ENCODE results near the gene C1QTNF9B.

C1QTNF9B gene

GRCh38 chr13:23848019-23848418 is 49.3 kb downstream of the C1QTNF9B start:
- Histone ChIP-seq H3K27me3 (ENCODE audit: insufficient read depth, poor library complexity, severe bottlenecking) (no peaks in the 10 kb centered on the region), H3K27ac (replicated peaks) (no peak overlapping the region), H3K4me3 (replicated peaks; ENCODE audit: insufficient read depth, low read length) (no peak overlapping the region)
- DNase-seq (ENCODE audit: low read depth in 1 of 2, low spot score in 1 of 2) = no peak
- no peak for TF ChIP-seq SPI1 (IDR thresholded peaks at IDR 0.05; ENCODE audit: borderline replicate concordance, low read depth)
- TF ChIP-seq REST (IDR thresholded peaks at IDR 0.05; ENCODE audit: insufficient replicate concordance, low read depth) = no peak
- TF ChIP-seq CTCF (IDR thresholded peaks at IDR 0.05; ENCODE audit: insufficient read depth, low read length) = no peak
- TF ChIP-seq POLR2AphosphoS5 (IDR thresholded peaks at IDR 0.05; ENCODE audit: low read depth) = no peak
- TF ChIP-seq GABPA (IDR thresholded peaks at IDR 0.05; ENCODE audit: low read depth) = no peak

GRCh38 chr13:23847497-23847896 is 49.8 kb downstream of the C1QTNF9B start:
- DNase-seq (ENCODE audit: low read depth in 1 of 2, low spot score in 1 of 2) = no peak
- TF ChIP-seq POLR2AphosphoS5 (IDR thresholded peaks at IDR 0.05; ENCODE audit: low read depth) (no peak), CTCF (IDR thresholded peaks at IDR 0.05; ENCODE audit: insufficient read depth, low read length) (no peak), REST (IDR thresholded peaks at IDR 0.05; ENCODE audit: insufficient replicate concordance, low read depth) (no peak), GABPA (IDR thresholded peaks at IDR 0.05; ENCODE audit: low read depth) (no peak), SPI1 (IDR thresholded peaks at IDR 0.05; ENCODE audit: borderline replicate concordance, low read depth) (no peak)
- Histone ChIP-seq H3K27ac (replicated peaks) (no peak overlapping the region), H3K4me3 (replicated peaks; ENCODE audit: insufficient read depth, low read length) (no peak overlapping the region), H3K27me3 (ENCODE audit: insufficient read depth, poor library complexity, severe bottlenecking) (no peaks in the 10 kb centered on the region)

- TF ChIP-seq REST (IDR thresholded peaks at IDR 0.05; ENCODE audit: insufficient replicate concordance, low read depth) = no peak
- Histone ChIP-seq H3K27ac (replicated peaks) (no peak overlapping the region), H3K27me3 (ENCODE audit: insufficient read depth, poor library complexity, severe bottlenecking) (no peaks in the 10 kb centered on the region), H3K4me3 (replicated peaks; ENCODE audit: insufficient read depth, low read length) (no peak overlapping the region)
- no peak for DNase-seq (ENCODE audit: low read depth in 1 of 2, low spot score in 1 of 2)
Observed at GRCh38 chr13:23845105-23845725, 52.1 kb downstream of the C1QTNF9B start.

Measured in HL-60 (cell line).